IPS DF 6.9 (cell line): ENCODE results near the gene PRRT1B.
"Not testable (repeated sequence)": the region's sequence is repeated elsewhere in the genome, so short reads cannot be mapped to it uniquely, and the experiment has no call there.

ENCODE experiments used
- DNase-seq: peaks from one replicate; pipeline ENCODE4 v3.0.0-alpha.2; 2013; ENCODE audit warnings: low read depth, low spot score
- H3K27ac ChIP-seq: one replicate; pipeline ENCODE4 v1.5.1; 2013; ENCODE audit warnings: low read length, control low read depth
- H3K27me3 ChIP-seq: 2 replicates; pipeline ENCODE4 v1.6.1; 2013; ENCODE audit warnings: mild to moderate bottlenecking, low read length; ENCODE audit not compliant: control insufficient read depth, insufficient read depth
- H3K36me3 ChIP-seq: 2 replicates; pipeline ENCODE4 v1.6.1; 2013; ENCODE audit warnings: low read length; ENCODE audit not compliant: control insufficient read depth, insufficient read depth
- H3K4me1 ChIP-seq: 2 replicates; pipeline ENCODE4 v1.6.1; 2013; ENCODE audit warnings: low read length; ENCODE audit not compliant: control insufficient read depth, insufficient read depth
- H3K4me3 ChIP-seq: 2 replicates; pipeline ENCODE4 v1.5.1; 2013; ENCODE audit warnings: mild to moderate bottlenecking, low read length
- H3K9me3 ChIP-seq: 2 replicates; pipeline ENCODE4 v1.6.1; 2013; ENCODE audit warnings: low read length, inconsistent platforms; ENCODE audit not compliant: control insufficient read depth, insufficient read depth
- WGBS: extraction: QIAGEN DNeasy Blood & Tissue Kit; methylation state at CpG from one replicate; pipeline ENCODE4 v1.1.7; 2013; ENCODE audit warnings: mixed read lengths, missing lambda C conversion rate; ENCODE audit not compliant: insufficient read length, insufficient coverage; 5-methylcytosine and 5-hydroxymethylcytosine counted together

PRRT1B gene

GRCh38 chr9:131511416-131511815, 33.9 kb upstream of the PRRT1B start:
- no peak overlapping the region for H3K4me3 ChIP-seq
- peaks cover 29% of the 10 kb centered on the region for H3K36me3 ChIP-seq
- no peaks in the 10 kb centered on the region for H3K9me3 ChIP-seq
- H3K27ac ChIP-seq: no peak overlapping the region
- WGBS: no CpG with 5 or more reads among the region's 7 CpGs
- no peaks in the 10 kb centered on the region for H3K4me1 ChIP-seq
- H3K27me3 ChIP-seq: no peaks in the 10 kb centered on the region
- DNase-seq: no peak

DNA sequence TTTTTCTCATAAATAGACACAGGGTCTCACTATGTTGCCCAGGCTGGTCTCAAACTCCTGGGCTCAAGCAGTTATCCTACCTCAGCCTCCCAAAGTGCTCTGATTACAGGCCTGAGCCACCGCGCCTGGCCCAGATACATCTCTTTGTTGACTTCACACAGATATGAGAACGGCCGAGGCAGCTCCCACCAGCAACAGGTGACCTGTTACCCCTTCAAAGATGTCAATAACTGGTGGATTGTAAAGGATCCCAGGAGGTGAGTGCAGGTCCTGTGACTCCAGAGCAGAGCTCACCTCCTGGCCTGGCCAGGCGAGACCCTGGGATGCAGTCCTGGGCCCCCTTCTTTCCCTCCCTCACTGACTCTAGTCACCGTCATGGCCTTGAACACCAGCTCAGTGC, 33.4 kb upstream of the PRRT1B start:
- no CpG with 5 or more reads among the region's 6 CpGs for WGBS
- Histone ChIP-seq H3K36me3 (peaks cover 30% of the 10 kb centered on the region), H3K4me3 (no peak overlapping the region), H3K27ac (no peak overlapping the region), H3K4me1 (no peaks in the 10 kb centered on the region), H3K27me3 (no peaks in the 10 kb centered on the region), H3K9me3 (no peaks in the 10 kb centered on the region)
- no peak for DNase-seq

DNA sequence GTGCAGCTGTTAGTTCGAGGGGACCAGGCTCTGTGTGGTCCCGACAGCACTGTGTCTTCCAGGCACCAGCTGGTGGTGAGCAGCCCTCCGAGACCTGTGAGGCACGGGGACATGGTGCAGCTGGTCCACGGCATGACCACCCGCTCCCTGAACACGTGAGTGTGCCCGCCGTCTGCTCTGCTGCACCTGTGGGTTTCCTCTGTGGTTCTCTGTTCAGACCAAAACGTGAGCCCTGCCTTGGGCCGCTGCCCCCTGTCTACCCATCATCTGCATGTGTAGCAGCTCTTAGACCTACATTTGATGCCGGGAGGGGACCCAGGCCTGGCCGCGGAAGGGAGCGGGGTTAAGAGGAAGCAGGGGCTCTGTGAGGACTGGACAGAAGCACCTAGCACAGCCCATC, 32.1 kb upstream of the PRRT1B start:
- H3K36me3 ChIP-seq: peaks cover 28% of the 10 kb centered on the region
- H3K4me3 ChIP-seq: no peak overlapping the region
- WGBS: no CpG with 5 or more reads among the region's 15 CpGs
- no peak for DNase-seq
- H3K27me3 ChIP-seq: no peaks in the 10 kb centered on the region
- no peaks in the 10 kb centered on the region; the same call in 1 of the 2 replicates for H3K4me1 ChIP-seq
- no peak overlapping the region for H3K27ac ChIP-seq
- H3K9me3 ChIP-seq: no peaks in the 10 kb centered on the region

- WGBS: no CpG with 5 or more reads among the region's 12 CpGs
- not testable (repeated sequence) for DNase-seq, H3K9me3 ChIP-seq, H3K27ac ChIP-seq, H3K27me3 ChIP-seq, H3K4me1 ChIP-seq, H3K4me3 ChIP-seq
- peaks cover 32% of the 10 kb centered on the region for H3K36me3 ChIP-seq
Measured at GRCh38 chr9:131515559-131516031, 29.7 kb upstream of the PRRT1B start.

DNA sequence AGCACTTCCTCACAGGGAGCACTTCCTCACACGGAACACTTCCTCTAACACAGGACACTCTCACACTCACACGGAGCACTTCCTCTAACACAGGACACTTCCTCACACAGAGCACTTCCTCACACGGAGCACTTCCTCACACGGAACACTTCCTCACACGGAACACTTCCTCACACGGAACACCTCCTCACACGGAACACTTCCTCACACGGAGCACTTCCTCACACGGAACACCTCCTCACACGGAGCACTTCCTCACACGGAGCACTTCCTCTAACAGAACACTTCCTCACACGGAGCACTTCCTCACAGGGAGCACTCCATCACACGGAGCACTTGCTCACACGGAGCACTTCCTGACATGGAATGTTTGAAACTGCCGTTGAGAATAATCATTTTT, 29.2 kb upstream of the PRRT1B start:
- no CpG with 5 or more reads among the region's 15 CpGs for WGBS
- no peaks in the 10 kb centered on the region for H3K27me3 ChIP-seq
- no peaks in the 10 kb centered on the region for H3K9me3 ChIP-seq
- DNase-seq: no peak
- H3K4me3 ChIP-seq: no peak overlapping the region
- peaks cover 27% of the 10 kb centered on the region for H3K36me3 ChIP-seq
- no peak overlapping the region for H3K27ac ChIP-seq
- H3K4me1 ChIP-seq: no peaks in the 10 kb centered on the region; the same call in 1 of the 2 replicates

GRCh38 chr9:131516930-131517329, 28.4 kb upstream of the PRRT1B start:
- Histone ChIP-seq H3K27me3 (no peaks in the 10 kb centered on the region), H3K4me1 (no peaks in the 10 kb centered on the region; the same call in 1 of the 2 replicates), H3K36me3 (peaks cover 27% of the 10 kb centered on the region), H3K9me3 (no peaks in the 10 kb centered on the region), H3K4me3 (no peak overlapping the region), H3K27ac (no peak overlapping the region)
- WGBS: no CpG with 5 or more reads among the region's 9 CpGs
- DNase-seq: no peak

- Histone ChIP-seq H3K4me1 (no peaks in the 10 kb centered on the region; the same call in 1 of the 2 replicates), H3K4me3 (no peak overlapping the region), H3K27me3 (no peaks in the 10 kb centered on the region), H3K9me3 (no peaks in the 10 kb centered on the region), H3K36me3 (peaks cover 27% of the 10 kb centered on the region), H3K27ac (no peak overlapping the region)
- WGBS: no CpG with 5 or more reads among the region's 11 CpGs
- no peak for DNase-seq
Measured at GRCh38 chr9:131517761-131518190, 27.5 kb upstream of the PRRT1B start.

- Histone ChIP-seq H3K4me1 (no peaks in the 10 kb centered on the region; the same call in 1 of the 2 replicates), H3K4me3 (no peak overlapping the region), H3K9me3 (no peaks in the 10 kb centered on the region), H3K36me3 (peaks cover 23% of the 10 kb centered on the region), H3K27ac (no peak overlapping the region), H3K27me3 (no peaks in the 10 kb centered on the region)
- WGBS: no CpG with 5 or more reads among the region's 20 CpGs
- DNase-seq: no peak
Measured at GRCh38 chr9:131518553-131518952, 26.8 kb upstream of the PRRT1B start.

GRCh38 chr9:131520503-131520902, 24.8 kb upstream of the PRRT1B start:
- H3K4me3 ChIP-seq: no peak overlapping the region
- no peak for DNase-seq
- WGBS: no CpG with 5 or more reads among the region's 16 CpGs
- no peaks in the 10 kb centered on the region; the same call in 1 of the 2 replicates for H3K4me1 ChIP-seq
- no peak overlapping the region for H3K27ac ChIP-seq
- peaks cover 33% of the 10 kb centered on the region for H3K36me3 ChIP-seq
- H3K27me3 ChIP-seq: no peaks in the 10 kb centered on the region
- H3K9me3 ChIP-seq: no peaks in the 10 kb centered on the region

DNA sequence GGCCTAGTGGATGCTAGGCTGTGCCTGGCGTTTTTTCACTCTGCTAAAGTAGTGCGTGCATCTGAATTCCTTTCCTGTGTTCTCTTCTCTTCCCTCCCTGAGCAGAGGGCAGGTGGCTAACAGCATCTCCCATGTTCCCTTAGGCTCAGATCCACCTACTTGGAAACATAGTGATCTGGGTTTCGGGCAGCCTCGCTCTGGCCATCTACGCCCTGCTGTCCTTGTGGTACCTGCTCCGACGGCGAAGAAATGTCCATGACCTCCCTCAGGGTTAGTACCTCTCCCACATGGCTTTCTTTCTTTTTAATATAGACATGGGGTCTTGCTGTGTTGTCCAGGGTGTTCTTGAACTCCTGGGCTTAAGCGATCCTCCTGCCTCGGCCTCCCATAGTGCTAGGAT, 24.1 kb upstream of the PRRT1B start:
- Histone ChIP-seq H3K9me3 (no peaks in the 10 kb centered on the region), H3K4me1 (no peaks in the 10 kb centered on the region; the same call in 1 of the 2 replicates), H3K36me3 (peaks cover 33% of the 10 kb centered on the region), H3K4me3 (no peak overlapping the region), H3K27ac (no peak overlapping the region), H3K27me3 (no peaks in the 10 kb centered on the region)
- WGBS: no CpG with 5 or more reads among the region's 10 CpGs
- no peak for DNase-seq

GRCh38 chr9:131521822-131522221, 23.5 kb upstream of the PRRT1B start:
- DNase-seq: no peak
- Histone ChIP-seq H3K9me3 (no peaks in the 10 kb centered on the region), H3K4me3 (no peak overlapping the region), H3K36me3 (peaks cover 38% of the 10 kb centered on the region), H3K27me3 (no peaks in the 10 kb centered on the region), H3K27ac (no peak overlapping the region), H3K4me1 (no peaks in the 10 kb centered on the region; the same call in 1 of the 2 replicates)
- no CpG with 5 or more reads among the region's 13 CpGs for whole genome bisulfite sequencing
